ENCODE measurements around the gene P4HB.
A peak's percentile ranks its signal among the peaks of the same experiment; 100 is the strongest.

P4HB gene

DNA sequence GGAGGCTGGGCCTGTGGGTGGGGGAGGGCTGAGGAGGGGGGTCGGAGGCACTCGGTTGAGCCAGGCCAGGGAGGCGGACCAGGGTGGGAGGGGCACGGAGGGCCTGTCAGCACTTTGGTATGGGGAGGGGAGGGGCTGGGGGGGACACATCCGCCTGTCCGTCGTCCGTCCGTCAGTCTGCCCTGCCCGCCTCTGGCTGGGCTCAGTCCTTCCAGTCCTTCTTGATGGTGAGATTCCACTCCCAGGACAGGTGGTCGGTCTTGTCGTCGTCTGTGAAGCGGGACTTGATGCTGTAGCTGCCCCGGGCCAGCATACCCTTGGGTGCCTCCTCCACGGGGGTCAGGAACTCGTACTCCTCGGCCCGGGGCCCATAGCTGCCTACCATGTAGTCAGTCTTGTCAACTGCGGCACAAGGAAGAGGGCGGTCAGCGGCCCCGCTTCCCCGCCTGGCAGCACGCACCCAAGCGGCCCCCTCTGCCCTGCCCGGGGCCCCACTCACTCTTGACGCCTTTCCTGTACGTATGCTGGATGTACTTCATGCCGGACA is 8.4 kb upstream of the P4HB start:
- DNase-seq (ENCODE audit: low read depth): no peak

DNA sequence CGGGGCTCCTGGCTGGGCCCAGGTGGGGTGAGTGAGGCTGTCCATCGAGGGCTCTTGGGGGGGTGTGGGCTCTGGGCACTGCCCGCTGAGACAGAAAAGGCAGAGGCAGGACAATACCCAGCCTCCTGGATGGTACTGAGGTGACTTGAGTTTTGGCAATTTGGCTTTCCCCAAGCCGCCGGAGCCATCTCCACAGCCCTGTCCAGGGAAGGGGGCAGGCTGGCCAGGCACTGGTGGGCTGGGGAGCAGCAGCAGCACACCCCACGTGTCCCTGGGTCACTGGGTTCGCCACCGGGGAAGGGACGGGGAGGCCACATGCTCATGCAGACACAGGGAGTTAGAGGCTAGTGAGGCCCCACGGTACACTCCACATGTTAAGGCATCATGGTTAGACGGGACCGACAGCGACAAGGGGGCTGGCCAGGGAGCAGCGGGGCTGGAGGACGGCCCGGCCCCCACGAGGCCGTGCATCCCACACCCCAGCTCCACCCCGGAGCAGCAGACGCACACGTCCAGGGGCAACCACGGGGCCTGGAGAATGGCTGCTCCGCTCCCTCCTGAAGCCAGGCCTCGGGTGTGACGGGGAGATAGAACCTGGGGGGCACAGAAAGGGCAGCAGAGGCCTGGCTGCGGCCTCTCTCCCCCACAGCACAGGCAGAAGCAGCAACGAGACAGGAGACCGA is 7.8 kb upstream of the P4HB start:
- DNase-seq (ENCODE audit: low read depth): no peak

DNA sequence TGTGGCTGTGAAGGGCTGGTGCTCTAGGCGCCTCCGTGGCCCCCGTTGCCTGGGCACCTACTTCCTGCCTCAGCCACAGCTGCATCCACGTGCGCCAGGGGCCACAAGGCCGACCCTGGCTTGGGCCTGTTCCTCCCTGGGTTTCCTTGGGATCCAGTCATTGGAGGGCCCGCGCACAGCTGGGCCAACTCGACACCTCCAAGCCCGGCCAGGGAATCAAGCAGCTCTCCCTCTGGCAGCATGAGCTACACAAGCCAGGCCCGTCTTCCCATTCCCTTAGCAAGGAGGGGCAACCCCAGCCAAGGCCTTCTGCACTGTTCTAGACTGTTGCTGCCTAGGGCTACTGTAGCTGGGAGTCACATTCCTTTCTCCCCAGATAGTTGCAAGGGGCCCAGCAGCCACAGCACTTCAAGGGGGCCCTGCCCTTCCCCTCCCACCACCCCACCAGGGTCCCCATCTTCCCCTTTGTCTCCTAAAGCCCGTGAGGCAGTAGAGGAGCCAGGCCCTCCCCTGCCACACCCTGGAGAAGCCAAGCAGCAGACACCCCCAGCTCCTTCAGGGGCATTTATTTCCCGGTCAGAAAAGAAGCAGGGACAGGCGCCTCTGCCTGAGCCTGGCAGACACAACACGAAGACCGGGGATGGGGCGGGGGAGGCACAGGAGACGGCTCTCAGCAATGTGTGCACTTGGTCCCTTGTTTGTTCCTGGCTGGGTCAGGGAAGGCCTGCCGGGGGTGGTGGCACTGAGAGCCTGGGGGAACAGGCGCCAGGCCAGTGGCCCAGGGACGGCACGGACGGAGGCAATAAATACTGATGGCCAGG is 7.0 kb upstream of the P4HB start:
- DNase-seq (ENCODE audit: low read depth): no peak

DNA sequence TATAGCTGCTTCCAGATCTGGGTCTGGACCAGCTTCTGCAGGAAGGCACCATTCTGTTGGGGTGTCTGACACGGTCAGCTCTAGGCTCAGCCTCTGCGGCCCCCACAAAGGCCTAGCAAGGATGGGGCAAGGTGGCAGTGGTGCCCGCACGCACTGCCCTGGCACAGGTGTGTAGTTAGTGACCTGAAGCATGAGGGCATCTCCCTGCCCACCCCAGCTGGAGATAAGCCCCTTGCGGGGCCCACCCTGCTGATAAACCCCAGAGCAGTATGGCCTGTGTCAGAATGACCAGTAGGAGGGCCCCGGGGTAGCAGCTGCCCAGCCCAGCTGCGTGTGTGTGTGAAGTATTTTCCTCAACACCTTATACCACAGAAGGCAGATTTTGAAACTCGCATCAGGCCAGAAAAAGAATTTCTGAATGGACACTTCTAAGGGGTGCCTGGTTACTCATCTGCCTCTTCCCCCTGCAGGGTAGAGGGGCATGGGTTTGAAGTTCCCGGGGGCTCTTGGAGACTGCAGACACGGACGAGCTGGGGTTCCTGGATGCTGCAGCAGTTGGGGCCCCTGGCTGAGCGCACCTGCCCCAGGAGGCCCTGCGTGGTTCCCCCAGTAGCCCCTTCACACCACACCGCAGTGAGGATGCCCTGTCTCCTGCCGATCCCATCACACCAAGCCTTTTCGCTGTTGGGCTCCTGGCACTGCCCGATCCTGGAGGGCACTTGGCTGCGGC is 6.3 kb upstream of the P4HB start:
- DNase-seq (ENCODE audit: low read depth): no peak

DNA sequence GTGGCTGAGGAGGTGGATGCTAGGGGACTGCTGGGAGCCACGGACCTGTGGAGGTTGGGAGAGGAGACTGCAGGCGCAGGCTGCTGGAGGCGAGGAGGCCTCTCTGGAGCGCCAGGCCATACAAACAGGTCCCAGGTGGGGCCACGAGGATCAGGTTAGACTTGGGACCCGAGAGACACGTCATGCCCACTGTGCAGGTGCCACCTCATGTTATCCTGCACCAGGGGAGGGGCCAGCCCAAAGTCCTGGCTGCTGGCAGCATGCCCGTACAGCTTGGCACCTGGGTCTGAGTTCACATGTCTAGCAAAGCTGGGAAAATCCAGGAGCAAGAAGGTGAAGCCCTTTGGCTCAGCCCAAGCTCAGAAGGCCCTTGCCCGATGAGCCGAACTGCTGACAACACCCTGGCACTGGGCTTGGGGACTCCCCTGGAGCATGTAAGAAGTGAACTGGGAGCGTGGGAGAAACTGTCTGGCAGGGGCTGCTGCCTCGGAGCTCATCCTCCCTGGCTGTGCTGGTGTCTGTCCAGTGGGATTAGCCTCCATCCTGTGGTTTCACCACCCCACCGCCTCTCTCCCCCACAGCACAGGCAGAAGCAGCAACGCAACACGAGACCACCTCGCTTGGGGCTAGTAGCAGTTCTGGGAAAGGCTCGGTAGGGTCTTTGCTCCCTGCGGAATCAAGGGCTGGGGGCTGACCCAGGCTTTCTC is 5.6 kb upstream of the P4HB start:
- DNase-seq (ENCODE audit: low read depth): no peak

DNA sequence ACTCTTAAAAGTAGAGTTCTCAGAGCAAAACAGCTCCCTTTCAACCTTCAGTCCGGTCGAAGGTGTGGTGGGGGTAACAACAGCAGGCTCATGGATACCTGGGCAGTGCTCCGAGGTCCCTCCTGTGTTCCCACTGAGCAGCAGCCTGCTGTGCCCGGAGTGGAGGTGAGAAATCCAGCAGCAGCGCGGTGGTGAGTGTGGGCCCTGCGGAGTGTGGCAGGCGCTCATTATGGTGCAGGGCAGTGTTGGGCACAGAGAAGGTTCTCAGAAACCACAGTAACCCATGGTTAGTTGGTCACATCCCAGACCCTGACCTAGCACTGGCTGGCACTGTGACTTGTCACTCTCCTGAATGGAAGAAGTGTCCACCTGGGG is 5.0 kb upstream of the P4HB start:
- DNase-seq (ENCODE audit: low read depth): no peak

DNA sequence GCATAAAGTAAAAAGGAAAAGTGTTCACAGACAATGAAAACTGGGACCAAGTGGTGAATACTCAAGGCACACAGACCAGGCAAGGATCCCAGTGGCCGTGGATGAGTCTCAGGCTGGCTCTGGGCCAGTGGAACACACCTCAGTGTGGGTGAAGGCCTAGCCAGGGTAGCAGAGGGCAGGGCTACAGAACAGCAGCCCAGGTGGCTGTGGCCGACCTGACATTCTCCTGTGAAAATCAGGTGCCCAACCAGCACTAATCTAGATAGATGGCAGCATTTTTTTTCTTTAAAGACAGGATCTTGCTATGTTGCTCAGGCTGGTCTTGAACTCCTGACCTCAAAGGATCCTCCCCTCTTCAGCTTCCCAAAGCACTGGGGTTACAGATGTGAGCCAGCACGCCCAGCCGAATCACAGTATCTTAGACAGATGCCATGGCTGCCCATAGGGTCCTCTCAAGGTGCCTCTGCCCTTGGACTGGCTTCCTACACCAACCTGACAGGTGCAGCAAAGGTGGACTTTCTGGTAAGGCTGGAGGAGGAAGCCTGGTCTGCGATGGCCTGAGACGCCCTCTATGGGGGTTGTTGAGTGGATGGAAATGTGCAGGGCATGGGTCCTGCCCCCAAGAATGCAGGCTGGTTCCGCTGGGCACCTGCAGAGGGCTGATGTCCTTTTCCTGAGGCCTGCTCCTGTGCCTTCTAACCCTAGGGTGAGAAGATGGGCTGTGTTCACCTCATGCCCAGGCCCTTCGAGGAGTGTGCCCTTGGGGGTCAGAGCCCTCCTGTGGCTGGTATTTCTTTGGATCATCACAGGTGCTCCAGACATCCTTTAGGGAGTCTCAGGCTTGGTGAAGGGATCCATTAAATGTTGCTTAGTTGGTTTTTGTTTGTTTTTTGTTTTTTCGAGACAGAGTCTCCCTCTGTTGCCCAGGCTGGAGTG is 3.8 kb upstream of the P4HB start:
- no peak for DNase-seq (ENCODE audit: low read depth)

DNA sequence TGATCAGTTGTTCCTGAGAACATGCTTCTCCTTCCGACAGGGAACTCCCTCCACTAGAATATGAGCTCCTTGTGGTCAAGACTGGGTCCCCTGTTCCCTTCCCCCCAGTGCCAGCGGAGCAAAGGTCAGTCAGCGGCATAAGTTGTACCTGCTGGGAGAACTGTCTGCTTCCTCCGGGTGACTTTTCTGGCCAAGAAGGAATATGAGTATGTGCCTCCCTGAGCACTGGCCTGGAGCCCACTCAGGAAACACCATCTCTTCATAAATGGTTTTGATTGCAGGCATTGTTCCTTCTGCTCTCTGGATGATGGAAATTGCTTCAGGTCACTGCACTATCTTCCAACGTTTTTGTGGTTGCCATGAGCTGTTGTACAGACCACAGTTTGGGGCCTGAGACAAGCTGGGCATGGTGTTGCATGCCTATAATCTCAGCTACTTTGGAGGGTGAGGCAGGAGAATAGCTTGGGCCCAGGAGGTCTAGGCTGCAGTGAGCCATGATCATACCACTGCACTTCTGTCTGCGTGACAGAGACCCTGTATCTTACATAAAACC is 2.9 kb upstream of the P4HB start:
- DNase-seq (ENCODE audit: low read depth): no peak

DNA sequence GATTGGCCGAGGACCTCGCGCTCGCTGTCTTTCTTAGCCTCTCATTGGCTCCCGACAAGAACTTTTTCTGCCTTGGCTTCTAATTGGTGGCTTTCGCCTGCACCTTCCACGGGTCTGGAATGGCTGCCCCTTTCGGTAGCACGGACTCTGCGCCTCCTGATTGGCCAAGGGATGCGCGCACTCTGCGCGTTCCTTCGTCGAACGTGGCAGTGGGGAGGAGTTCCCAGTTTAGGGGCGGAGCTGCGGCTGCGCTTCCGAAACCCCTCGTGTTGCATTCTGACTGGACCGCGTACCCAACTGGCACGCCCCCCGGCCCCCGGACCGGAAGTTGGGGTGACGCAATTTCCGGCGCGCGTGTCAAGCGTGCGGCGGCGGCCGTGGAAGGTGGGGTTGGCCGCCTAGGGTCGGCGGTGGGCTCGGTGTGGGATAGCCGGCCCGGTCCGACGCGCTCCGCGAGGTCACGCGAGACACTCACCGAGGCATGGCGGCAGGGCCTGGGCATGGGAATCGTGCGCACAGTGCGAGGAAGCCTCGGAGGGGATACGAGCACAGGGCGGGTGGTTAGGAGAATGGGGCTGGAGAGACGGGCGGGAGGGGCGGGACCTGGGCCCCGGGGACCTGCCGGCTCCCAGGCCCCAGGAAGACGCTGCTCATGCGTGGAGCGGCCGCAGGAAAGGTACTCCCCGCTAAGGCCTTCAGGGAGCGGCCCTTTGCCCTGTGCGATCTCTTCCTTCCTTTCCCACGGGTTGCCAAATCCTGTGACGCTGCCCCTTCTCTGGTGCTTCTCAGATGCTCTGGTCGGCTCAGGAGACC is 627 bp upstream of the P4HB start:
- peak; percentile 100 for DNase-seq (ENCODE audit: low read depth)

DNA sequence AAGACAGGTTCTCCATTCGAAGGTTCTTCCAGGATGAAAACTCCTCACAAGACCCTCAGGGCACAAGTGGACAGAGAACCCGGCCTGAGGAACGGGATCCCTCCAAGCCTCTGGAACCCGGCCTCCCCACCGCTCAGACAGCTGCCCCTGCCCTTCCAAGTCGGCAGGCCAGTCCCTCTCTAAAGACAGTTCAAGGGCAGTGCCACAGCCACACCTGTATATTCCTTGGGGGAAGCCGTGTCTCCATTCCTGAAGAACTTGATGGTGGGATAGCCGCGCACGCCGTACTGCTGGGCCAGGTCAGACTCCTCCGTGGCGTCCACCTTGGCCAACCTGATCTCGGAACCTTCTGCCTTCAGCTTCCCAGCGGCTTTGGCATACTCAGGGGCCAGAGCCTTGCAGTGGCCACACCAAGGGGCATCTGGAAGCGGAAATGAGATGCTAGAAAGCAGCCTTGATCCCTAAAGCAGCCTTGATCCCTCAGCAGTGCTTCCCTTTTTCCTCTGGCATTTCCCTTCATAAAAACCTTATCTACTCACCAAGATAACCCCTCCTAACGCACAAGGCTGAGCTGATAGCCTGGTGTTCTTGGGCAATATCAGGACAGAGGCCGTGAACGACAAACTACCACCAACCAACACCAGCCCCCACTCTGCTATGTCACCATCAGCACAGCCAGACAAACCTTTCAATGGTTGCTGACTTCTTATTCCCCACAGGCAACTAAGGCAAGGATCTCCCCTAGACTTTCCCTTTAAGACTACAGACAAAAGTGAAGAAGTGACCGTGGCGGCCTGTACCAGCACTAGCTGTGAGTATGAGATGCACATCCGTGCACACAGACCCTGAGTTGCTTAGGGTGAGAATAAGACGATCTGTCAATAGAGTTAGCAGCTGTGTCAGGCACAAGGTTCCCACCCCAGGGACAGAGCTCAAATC is 1.1 kb downstream of the P4HB start:
- no peak for DNase-seq (ENCODE audit: low read depth)

DNA sequence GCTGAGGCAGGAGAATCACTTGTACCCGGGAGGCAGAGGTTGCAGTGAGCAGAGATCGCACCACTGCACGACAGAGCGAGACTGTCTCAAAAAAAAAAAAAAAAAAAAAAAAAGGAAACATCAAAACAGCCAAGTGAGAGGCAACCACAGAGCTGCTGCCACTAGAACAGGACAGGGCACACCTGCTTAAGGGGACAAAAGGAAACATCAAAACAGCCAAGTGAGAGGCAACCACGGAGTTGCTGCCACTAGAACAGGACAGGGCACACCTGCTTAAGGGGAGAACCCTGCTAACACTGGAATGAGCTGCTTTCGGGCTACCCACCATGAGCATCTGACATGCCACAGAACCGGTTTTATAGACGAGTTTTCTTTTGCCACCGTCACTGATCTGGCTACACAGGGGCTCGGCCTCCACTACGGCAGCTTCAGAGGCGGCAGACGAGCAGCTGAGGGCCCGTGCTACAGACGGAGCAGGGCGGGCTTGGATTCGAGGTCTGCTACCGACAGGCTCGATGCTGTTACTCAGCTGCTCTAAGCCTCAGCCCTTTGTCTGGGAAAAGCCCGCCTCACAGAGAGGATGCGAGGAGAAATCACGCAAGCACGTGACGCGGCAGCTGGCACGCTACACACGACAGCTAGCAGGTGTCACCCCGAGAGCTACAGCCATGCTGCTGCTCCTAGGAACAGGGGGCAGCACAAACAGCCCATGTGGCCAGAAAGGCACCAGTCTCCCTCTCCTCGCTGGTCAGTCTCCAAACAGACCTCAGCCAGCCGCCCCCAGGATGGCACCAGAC is 2.0 kb downstream of the P4HB start:
- no peak for DNase-seq (ENCODE audit: low read depth)

DNA sequence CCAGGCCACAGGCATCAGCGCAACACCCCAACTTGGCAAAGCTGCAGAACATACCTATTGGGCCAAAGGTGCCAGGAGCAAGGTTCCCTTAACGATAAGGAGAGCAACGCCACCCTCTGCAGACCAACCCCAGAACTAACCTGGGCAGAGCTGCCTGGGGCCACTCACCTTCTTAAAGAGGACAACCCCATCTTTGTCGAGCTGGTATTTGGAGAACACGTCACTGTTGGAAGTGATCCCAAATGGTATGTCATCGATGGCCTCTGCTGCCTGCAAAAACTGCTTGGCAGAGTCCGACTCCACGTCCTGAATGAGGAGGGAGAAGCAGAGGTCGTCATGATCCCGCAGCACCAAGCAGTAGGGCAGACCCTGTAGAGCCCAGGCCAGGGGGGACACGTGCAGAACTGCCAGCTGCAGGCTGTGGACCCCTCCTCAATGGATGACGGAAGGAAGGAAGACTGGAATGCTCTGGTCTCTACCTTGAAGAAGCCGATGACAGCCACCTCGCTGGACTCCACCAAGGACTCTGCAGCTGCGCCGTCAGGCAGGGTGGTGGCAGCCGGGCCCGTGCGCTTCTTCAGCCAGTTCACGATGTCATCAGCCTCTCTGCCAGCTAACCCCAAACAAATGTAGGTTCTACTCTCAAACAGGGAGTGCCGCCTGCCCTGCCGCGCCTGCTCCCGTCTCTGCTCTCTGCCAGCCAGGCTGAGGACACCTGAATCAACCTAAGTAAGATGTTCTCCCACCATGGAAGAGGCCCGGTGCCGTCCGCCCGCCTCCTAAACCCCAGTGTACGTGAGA is 5.2 kb downstream of the P4HB start:
- no peak for DNase-seq (ENCODE audit: low read depth)

DNA sequence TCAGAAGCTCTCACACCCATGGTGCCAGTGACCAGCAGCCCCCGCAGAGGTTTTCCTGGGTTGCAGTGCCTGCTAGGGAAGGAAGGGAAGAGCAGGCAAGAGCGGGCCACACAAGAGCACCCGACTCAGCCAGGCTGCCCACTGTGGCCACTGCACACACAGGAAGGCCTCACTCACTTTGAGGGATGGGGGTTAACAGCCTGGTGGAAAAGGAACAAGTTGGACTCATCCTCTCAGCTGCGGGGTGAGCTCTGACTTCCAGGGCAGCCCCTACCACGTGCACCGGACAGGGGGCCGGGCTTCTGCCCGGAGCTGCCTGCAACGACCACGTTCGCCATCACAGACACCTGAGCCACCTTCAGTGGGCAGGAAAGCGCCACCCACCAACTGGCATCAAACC is 8.1 kb downstream of the P4HB start:
- DNase-seq (ENCODE audit: low read depth): no peak

DNA sequence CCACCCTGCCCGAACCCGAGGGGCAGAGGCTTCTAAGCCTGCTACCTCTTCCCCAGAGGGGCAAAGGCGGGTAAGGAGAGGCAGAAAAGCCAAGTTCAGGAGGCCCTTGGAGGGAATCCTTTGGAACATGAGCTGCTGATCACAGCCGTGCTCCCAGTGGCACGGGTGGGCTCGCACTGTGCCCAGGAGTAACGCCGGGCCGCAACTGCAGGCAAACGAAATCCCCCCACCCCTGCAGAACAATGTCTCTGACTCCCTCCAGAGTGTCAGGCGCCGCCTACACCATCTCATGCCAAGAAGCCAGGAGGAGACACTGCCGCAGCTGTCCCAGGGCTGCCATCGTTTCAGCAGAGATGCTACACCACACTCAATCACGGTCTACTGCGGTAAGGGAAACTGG is 8.9 kb downstream of the P4HB start:
- no peak for DNase-seq (ENCODE audit: low read depth)

DNA sequence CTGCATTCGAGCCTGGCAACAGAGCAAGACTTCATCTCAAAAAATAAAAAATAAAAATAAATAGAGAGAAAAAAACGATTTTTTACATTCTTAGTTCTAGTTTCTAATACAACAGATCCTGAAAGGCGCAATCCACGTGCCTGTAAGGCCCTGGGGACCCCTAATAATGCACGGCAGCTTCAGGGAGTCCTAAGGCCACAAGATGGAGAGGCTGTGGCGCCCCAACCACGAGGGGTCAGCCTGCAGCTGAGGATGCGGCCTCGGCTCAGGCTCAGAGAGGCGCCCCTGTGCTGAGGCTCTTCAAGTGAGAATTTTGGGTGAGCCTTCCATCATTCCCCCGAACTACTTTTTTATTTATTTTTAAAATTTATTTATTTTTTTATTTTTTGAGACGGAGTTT is 10.9 kb downstream of the P4HB start:
- no peak for DNase-seq (ENCODE audit: low read depth)

DNA sequence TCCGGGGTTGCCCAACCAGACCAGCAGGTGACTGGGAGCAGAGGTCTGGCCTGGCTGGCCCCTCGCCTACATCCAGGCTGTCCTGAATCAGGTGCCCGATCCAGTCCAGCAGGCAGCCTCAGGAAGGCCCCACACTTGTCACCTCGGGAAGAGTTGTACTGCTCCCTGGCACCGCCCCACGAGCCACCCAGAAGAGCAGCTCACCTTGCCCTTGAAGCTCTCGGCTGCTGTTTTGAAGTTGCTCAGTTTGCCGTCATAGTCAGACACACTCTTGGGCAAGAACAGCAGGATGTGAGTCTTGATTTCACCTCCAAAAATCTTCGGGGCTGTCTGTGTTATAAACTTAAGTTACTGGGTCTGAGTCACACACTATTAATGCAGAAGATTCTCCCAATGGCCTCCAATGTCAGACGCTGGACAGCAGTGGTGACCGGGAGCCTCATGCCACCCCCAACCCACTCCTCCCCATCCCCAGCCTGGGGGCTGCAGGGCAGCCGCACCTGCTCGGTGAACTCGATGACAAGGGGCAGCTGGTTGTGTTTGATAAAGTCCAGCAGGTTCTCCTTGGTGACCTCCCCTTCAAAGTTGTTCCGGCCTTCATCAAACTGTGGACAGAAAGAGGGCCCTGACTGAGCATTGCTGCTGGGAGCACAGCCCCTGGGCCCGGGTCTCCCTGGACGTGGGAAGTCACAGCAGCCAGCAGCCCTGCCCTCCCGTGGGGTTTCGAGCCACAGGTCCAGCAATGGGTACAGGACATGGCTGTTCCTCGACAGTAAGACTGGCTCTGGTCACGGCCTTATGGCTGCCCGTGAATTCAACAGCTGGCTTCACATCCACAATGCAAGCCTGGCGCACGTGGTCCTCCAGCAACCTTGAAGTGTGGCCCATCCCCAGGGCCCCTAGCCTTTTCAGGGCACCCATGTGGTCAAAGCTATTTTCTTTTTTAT is 13.3 kb downstream of the P4HB start:
- no peak for DNase-seq (ENCODE audit: low read depth)
